Hematopoietic multipotent progenitor cell treated with erythropoietin and hydrocortisone succinate and interleukin-3 and kit ligand, for 6 days (in vitro differentiated cells): ENCODE measurements around the gene MYMX.
A peak's percentile ranks its signal among the peaks of the same experiment; 100 is the strongest.

Source experiments
- DNase-seq: peaks from one replicate; pipeline ENCODE4 v3.0.0-alpha.2; 2015

MYMX gene

DNA sequence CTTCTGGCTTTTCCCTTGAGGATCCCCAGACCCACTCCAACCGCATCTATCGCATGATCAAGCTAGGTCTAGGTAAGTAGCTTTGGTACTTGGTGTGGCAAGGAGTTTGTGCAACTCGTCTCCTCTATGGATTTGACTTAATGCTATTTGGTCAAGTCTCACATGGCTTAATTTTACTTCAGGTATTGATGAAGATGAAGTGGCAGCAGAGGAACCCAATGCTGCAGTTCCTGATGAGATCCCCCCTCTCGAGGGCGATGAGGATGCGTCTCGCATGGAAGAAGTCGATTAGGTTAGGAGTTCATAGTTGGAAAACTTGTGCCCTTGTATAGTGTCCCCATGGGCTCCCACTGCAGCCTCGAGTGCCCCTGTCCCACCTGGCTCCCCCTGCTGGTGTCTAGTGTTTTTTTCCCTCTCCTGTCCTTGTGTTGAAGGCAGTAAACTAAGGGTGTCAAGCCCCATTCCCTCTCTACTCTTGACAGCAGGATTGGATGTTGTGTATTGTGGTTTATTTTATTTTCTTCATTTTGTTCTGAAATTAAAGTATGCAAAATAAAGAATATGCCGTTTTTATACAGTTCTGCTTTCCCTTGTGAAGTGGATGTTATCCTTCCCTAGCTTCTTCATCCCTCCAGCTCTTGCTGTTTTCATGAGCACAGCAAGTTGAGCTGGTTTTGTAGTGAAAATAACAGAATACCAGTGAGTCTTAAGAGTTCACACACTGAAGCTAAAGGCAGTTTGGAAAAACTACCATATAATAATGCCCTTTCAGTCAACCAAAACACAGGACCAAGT, 36.8 kb downstream of the MYMX start:
- DNase-seq: peak; percentile 86

DNA sequence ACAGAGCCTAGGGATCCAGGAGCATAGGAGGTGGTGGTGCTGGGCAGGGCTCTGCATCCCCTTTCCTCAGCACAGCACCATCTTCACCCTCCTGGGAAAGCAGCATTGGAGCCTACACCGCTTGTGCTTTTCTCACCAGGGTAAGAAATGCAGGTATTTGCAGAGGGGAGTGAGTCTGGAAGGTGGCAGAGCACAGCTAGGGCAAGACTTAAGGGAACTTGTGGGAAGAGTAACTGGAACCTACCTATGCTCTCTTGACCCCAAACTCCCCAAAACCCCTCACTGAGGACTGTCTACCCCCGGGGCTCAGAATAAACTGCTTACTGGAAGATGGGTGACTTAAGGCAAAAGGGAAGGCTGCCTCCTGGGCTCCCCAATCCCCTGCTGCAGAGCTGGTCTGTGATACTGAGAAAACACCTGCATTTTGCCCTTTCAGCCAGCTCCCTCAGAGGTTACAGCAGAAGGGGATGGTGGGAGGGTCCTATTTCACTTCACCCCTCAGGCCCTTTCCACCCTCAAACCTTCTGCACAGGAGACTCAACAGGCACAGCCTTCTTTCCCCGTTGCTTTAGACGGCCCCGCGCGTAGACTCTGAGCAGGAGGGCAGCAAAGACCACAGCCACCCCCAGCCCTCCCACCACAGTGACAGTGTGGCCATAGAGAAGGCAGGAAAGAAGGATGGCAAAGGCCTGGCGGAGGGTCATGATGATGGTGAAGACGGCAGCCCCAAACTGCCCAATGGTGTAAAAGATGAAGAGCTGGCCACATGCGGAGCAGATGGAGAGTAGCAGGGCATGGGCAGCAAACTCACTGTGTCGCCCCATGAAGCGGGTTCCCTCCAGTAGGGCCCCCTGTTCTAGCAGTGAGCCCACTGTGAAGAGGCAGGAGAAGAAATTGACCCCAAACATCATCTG, 37.7 kb downstream of the MYMX start:
- DNase-seq: no peak

DNA sequence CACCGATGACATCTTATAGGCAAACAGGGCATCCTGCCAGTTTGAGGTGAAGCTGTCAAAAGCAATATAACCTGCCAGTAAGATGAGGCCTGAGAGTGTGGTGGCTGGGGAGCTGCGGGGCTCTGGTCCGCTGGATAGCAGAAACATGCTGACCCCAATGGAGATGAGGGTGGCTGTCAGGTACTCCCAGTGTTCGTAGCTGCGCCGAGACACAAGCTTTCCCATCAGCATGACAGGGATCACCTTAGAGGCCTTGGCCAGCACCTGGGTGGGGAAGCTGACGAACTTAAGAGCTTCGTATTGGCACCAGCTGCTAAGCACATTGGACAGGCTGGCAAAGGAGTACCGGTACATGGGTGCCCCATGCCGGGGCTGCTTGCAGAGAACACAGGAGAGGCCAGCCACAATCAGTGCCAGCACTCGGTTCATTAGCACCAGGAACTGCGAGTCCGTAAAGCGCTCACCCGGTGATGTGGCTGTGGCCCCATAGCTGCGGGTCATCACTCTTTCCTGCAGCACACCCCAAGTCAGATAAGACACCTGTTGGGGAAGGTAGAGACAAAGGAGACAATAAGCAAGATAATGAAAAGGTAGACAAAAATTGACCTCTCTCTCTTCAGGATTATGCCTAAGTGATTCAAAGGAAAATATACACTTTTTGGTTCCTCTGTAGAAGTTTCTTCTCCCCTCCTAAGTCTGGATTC, 38.5 kb downstream of the MYMX start:
- DNase-seq: peak; percentile 45

DNA sequence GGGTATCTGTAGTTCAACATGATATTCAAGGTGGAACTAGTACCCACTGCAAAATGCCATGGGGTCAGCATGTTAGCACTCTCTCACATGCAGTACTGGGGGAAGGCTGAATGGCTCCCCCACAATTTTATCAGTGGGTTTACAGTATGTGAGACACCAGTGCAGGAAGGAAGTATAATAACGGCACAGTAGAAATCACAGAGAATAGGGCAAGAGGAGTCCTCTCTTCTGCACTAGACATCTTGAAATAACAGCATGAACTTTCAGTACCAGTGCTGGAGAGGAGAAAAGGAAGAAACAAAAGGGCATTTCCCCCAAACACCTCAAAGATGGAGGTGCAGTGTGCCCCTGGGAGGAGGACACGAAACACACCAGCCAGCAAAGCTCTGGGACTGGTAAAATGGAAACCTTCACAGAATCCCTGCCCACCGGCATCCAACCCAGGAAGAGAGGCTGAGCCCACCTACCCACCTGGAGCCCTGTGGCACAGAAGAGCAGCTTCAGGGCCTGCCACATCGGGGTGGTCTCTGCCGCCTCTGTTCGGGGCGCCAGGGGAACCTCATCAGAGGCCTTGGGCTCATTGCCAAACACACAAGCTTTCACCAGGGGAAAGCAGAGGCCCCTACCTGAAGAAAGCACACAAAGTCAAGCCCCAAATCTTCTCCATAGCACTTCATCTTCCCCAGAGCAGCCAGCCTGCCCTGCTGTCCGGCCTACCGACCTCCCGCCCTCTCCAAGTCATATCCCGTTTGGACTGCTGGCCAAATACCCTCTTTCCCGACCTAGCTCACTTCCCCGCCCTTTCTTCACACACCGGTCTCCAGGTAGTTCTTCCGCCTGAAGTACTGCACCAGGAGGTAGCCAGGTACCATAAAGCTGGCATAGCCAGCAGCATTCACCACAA, 39.4 kb downstream of the MYMX start:
- DNase-seq: peak; percentile 62

DNA sequence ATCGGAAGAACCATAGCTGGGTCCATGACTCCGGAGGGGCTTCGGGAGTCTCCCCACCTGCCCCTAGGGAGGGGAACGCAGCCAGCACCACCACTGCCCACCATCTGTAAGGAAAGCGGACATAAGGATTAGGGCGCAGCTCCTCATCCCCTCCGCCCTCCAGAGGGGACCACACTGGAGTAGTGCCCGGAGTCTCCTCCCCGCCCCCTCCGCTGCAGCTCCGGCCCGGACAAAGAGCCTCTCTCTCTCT, 40.0 kb downstream of the MYMX start:
- DNase-seq: no peak

- peak; percentile 76 for DNase-seq
Observed at GRCh38 chr6:44257025-44257752, 40.5 kb downstream of the MYMX start, which contains the start of gene SLC35B2. Gene SLC35B2, minus strand, starts transcription at chr6:44257528. Its CDS starts 118 bp downstream, at chr6:44257410.

GRCh38 chr6:44257753-44258324, 41.1 kb downstream of the MYMX start:
- DNase-seq: no peak

- no peak for DNase-seq
Observed at GRCh38 chr6:44258325-44258863, 41.7 kb downstream of the MYMX start.

- DNase-seq: no peak
Observed at GRCh38 chr6:44258921-44259320, 42.2 kb downstream of the MYMX start.

DNA sequence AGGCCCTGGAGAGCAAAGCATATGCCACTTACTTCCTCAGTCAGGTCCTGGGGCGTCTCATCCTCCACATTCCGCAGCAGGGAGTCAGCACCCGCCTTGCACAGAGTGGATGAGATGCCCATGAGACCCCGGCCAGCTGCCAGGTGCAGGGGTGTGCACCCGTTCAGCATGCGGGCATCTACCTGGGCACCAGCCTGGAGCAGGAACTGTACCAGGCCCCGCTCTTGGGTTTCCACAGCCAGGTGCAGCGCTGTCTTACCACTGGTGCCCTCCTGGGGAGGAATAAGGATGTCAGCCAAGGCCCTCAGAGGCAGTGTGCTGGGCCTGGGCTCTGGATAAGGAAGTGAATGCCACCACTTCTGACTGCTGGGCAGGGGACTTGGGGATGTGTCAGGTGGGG, 43.3 kb downstream of the MYMX start:
- DNase-seq: no peak

- DNase-seq: no peak
Observed at GRCh38 chr6:44260451-44261297, 43.9 kb downstream of the MYMX start.

- DNase-seq: no peak
Observed at GRCh38 chr6:44261581-44261980, 44.9 kb downstream of the MYMX start.

GRCh38 chr6:44262467-44263353, 46.0 kb downstream of the MYMX start:
- no peak for DNase-seq

GRCh38 chr6:44263354-44264100, 46.8 kb downstream of the MYMX start:
- no peak for DNase-seq

- peak; percentile 83 for DNase-seq
Observed at GRCh38 chr6:44264154-44265006, 47.7 kb downstream of the MYMX start.

GRCh38 chr6:44265007-44265721, 48.4 kb downstream of the MYMX start, which contains the start of gene NFKBIE:
Gene NFKBIE, minus strand, starts transcription at chr6:44265551. Its CDS starts 205 bp downstream, at chr6:44265346.
- peak; percentile 90 for DNase-seq
